ENCODE measurements around the gene LAMA4. TPM values are rescaled to one million over a fixed set of nuclear protein-coding genes. Genes with fewer than 3 reads are reported as not detected.

LAMA4 gene
- polyA plus RNA-seq, 2 of the 4 experiments (the other 2 are of a cell fraction) = 1.0 to 3.1 TPM

GRCh38 chr6:112081569-112081968 lies 172.8 kb downstream of the LAMA4 start:
- ChIA-PET CTCF (interaction anchor here (1.2 kb wide), 1 partner anchor 82 kb away, joined by 5 read pairs; no protein-coding TSS in a partner anchor), POLR2A (no interaction called here)

GRCh38 chr6:112066606-112067005 lies 187.8 kb downstream of the LAMA4 start:
- CTCF ChIA-PET = no interaction called here
- WGBS (ENCODE audit: missing lambda C conversion rate) = 86% methylated on average over 3 of the region's 3 CpGs
- Histone ChIP-seq H3K4me1 (no peaks in the 10 kb centered on the region), H3K27ac (no peak overlapping the region), H3K4me2 (no peak overlapping the region), H3K9me3 (no peaks in the 10 kb centered on the region), H3K4me3 (no peak overlapping the region)
- no peak for FAIRE-seq
- TF ChIP-seq CEBPB (IDR thresholded peaks at IDR 0.05) = no peak
- no peak for TF ChIP-seq GATA3 (IDR thresholded peaks at IDR 0.05; ENCODE audit: borderline replicate concordance)
- no peak for TF ChIP-seq RARB (CRISPR knock-in tag; IDR thresholded peaks at IDR 0.05)
- no peak for TF ChIP-seq MAX (IDR thresholded peaks at IDR 0.05)
- TF ChIP-seq HOXA7 (CRISPR knock-in tag; IDR thresholded peaks at IDR 0.05) = no peak
- TF ChIP-seq CHD4 (IDR thresholded peaks at IDR 0.05; ENCODE audit: borderline replicate concordance) = no peak
- TF ChIP-seq ZC3H11A (IDR thresholded peaks at IDR 0.05) = no peak
- POLR2A ChIA-PET = no interaction called here
- no peak for ATAC-seq
- no peak for DNase-seq (ENCODE audit: low read depth in 1 of 2, low spot score in 1 of 2)

More at GRCh38 chr6:112081569-112081968, 172.8 kb downstream of the LAMA4 start:
- TF ChIP-seq MAFK (IDR thresholded peaks at IDR 0.05; ENCODE audit: partially characterized antibody) (peak; percentile 49), CEBPB (IDR thresholded peaks at IDR 0.05) (no peak)
- DNase-seq (ENCODE audit: low read depth in 1 of 2, low spot score in 1 of 2) (no peak), FAIRE-seq (no peak), ATAC-seq (no peak)
- H3K4me3 ChIP-seq = no peak overlapping the region
- no peak overlapping the region for H3K4me2 ChIP-seq
- peaks cover 6% of the 10 kb centered on the region; the same call in 2 of the 3 replicates for H3K4me1 ChIP-seq
- WGBS (ENCODE audit: missing lambda C conversion rate) = 94% methylated on average over 4 of the region's 4 CpGs
- no peak overlapping the region for H3K27ac ChIP-seq
- H3K9me3 ChIP-seq = no peaks in the 10 kb centered on the region

GRCh38 chr6:112065426-112065986 lies 188.9 kb downstream of the LAMA4 start:
- ChIA-PET POLR2A (no interaction called here), CTCF (no interaction called here)
- Histone ChIP-seq H3K4me1 (no peaks in the 10 kb centered on the region), H3K9me3 (no peaks in the 10 kb centered on the region), H3K4me2 (no peak overlapping the region), H3K27ac (no peak overlapping the region), H3K4me3 (no peak overlapping the region)
- no peak for FAIRE-seq
- TF ChIP-seq FOSB (CRISPR knock-in tag; IDR thresholded peaks at IDR 0.05) (no peak), FOSL2 (IDR thresholded peaks at IDR 0.05) (no peak), FOSL2 (CRISPR knock-in tag; IDR thresholded peaks at IDR 0.05) (no peak), ZNF302 (CRISPR knock-in tag; IDR thresholded peaks at IDR 0.05) (no peak), CBX2 (IDR thresholded peaks at IDR 0.05; ENCODE audit: borderline replicate concordance, low read depth) (no peak), HMGXB4 (CRISPR knock-in tag; IDR thresholded peaks at IDR 0.05; ENCODE audit: borderline replicate concordance) (no peak), MYC (IDR thresholded peaks at IDR 0.05; ENCODE audit: borderline replicate concordance, low read length) (no peak), NFE2L2 (conservative IDR thresholded peaks at IDR 0.05; ENCODE audit: low read length) (no peak), SREBF2 (IDR thresholded peaks at IDR 0.05) (no peak), CBX8 (IDR thresholded peaks at IDR 0.05) (no peak), FOXS1 (CRISPR knock-in tag; IDR thresholded peaks at IDR 0.05) (no peak), EP300 (IDR thresholded peaks at IDR 0.05) (no peak), POLR2A (IDR thresholded peaks at IDR 0.05; ENCODE audit: low read length) (no peak), RARB (CRISPR knock-in tag; IDR thresholded peaks at IDR 0.05) (no peak), HES2 (IDR thresholded peaks at IDR 0.05) (no peak), PBX3 (IDR thresholded peaks at IDR 0.05) (no peak), KDM1A (IDR thresholded peaks at IDR 0.05; ENCODE audit: low read depth) (no peak), HOXB13 (CRISPR knock-in tag; IDR thresholded peaks at IDR 0.05; ENCODE audit: low read depth) (no peak), CTCF (IDR thresholded peaks at IDR 0.05) (no peak)
- no peak for DNase-seq (ENCODE audit: low read depth in 1 of 2, low spot score in 1 of 2)
- no peak for ATAC-seq
- 46% methylated on average over 6 of the region's 6 CpGs for WGBS (ENCODE audit: missing lambda C conversion rate)

All from A549 (cell line).